ENCODE results near the gene ADSL.

ADSL gene

DNA sequence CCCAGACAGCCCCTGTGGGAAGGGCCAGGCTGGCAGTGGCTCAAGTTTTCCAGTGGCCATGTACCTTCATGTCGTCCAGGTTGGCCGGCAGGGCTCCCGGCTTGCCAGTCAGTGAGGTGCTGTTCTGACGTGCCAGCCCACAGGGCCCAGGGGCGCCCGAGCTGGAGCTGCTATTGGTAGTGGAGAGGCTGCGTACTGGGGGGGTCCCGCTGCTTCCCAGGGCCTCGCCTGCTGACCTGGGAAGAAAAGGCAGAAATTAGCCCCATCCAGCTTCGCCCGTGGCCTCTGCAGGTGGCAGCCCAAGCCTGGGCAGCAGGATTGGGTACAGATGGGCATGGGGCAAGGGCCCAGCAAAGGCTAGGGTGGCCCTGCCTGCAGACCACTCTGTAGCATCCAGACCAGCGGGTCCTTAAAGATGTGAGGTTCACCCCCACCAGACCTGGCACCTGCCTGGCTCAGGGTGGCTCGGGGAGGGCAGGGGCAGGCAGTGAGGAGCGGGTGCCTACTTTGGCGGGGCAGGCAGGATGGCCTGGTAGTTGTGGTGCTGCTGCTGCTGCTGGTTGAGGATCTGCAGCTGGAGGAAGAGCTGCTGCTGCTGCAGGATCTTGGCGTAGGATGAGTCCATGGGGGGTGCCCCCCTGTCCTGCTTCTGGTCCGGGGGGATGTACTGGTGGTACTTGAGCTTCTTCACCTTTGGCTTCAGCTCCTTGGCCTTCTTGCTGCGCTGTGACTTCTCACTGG, 74.2 kb downstream of the ADSL start:
- FAIRE-seq, result no peak

DNA sequence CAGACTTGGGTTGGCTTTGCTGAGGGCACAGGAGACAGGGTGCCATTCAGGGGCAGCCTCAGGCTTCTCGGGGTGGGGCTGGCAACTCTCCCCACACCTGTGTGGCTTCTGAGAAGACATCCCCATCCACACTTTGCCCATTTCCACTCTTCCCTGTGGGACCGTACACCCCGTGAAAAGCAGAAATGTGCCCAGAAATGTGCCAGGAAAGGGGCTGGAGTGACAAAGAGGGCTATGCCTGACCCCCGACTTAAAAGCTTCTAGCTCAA, 74.7 kb downstream of the ADSL start:
- no peak for FAIRE-seq

GRCh38 chr22:40421941-40422340, 75.6 kb downstream of the ADSL start:
- no peak for FAIRE-seq

- FAIRE-seq, result no peak
Measured at GRCh38 chr22:40422558-40423309, 76.4 kb downstream of the ADSL start.

GRCh38 chr22:40423310-40423688, 77.0 kb downstream of the ADSL start:
- FAIRE-seq, result no peak

DNA sequence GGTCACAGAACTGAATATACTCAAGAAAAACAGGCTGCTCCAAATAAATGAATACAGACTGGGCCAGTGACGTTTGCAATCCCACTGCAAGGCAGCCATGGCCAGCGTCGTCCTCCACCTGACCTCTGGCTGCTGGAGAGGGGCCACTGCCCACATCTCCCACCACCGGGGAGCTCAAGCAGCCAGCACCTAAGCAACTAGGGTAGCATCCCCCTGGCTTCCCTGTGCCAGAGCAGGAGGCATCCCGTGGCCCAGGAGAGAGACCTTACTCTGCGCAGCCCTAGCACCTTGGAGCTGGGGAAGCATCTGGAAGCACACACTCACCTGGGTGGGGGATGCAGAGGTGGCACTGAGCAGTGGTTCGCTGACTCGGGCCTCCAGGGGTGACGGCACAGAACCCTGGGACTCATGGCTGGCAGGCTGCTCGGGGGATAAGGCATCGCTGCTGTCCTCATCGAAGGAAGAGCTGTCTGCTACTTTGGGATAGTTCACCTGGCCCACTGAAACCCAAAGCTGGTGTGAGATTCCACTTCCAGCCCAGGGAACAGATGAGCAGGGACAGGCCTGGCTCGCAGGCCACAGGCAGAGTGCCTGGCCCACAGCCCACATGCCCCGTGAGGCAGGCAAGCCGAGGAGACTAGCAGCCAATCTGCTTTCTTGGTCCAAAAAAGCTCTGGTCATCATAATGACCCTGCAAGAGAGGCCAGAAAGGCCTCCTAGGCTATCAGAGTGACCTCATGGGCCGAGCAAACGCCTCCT, 77.8 kb downstream of the ADSL start:
- FAIRE-seq, result no peak

GRCh38 chr22:40425082-40425481, 78.8 kb downstream of the ADSL start:
- FAIRE-seq, result no peak

DNA sequence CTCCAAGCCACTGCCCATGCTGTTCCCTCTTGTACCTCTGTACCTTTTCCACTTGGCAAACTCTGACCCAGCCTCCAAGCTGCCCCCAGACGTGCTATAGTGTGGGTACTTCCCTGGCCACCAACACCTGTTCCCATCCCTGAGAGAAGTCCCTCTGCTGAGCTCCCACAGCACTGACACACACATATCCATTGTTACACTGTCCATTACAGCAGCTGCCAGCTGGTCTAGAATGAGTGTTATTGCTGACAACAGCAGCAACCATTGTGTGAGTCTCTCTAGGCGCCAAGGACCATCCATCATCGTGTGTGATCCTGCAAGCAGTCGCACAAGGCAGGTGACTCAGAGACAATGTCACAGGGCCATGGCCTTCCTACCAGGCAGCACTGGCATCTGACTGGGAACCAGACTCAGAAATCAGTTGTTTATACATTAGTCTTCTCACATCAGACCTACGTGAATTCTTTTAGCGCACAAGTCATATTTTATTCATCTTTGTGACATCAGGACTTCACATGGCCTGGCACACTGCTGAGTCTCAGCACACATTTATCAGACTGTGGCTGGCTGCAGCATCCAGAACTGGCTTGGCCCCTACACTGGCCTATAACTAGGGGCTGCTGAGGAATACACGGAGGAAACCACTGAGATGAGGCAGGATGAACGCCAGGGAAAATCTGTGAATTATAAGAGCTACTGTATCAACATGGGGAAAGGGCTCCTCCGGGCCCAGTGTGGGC, 80.5 kb downstream of the ADSL start:
- FAIRE-seq, result no peak

DNA sequence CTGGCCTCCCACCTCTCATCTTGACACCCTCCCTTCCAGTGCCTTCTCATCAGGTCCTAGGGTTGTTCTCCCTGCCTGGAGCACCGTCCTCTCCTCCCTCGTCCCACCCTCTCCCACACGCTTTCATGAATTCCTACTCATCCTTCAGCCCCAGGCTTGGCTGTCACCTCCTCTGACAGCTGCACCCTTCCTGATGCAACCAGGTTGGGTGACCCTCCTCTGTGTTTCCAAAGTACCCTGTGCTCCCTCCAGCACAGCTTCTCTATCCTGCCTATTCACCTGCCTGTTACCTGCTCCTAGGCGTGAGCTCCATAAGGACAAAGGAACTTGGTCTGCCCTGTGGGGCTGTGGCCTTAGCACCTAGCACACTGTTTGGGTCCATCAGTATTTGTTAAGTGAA, 82.5 kb downstream of the ADSL start:
- no peak for FAIRE-seq

- no peak for FAIRE-seq
Measured at GRCh38 chr22:40429481-40429880, 83.2 kb downstream of the ADSL start.

DNA sequence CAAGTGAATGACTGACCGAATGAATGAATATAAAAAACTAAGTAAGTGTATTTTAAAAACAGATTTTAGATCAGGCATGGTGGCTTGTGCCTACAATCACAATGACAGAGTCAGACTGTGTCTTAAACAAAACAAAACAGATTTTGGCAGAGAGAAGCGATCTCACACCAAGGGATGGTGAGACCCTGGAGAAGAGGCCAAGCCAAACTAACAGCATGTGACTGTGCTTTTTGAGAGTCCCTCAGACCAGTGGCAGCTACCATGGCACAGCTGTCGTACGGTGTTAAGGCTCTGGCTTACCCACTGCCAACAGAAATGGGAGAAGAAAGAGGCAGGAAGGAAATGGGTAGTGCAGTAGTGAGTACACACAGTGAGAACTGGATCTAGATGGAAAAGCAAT, 84.7 kb downstream of the ADSL start:
- no peak for FAIRE-seq

DNA sequence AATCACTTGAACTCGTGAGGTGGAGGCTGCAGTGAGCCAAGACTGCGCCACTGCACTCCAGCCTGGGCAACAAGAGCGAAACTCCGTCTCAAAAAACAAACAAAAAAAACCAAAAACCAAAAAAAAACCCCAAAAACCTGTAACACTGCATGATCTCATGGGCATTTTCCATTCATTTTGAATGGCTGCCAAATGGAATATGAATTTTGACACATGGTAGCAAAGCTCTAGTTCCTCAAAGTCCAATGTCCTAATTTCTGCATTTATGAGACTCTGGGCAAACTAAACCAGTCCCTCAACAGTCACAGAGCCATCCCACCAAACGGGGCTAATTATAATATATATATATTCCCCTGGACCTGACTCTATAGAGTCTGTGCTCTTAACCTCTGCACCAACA, 85.9 kb downstream of the ADSL start:
- FAIRE-seq, result no peak

GRCh38 chr22:40432625-40433024, 86.3 kb downstream of the ADSL start:
- no peak for FAIRE-seq

- no peak for FAIRE-seq
Measured at GRCh38 chr22:40433416-40434090, 87.3 kb downstream of the ADSL start.

DNA sequence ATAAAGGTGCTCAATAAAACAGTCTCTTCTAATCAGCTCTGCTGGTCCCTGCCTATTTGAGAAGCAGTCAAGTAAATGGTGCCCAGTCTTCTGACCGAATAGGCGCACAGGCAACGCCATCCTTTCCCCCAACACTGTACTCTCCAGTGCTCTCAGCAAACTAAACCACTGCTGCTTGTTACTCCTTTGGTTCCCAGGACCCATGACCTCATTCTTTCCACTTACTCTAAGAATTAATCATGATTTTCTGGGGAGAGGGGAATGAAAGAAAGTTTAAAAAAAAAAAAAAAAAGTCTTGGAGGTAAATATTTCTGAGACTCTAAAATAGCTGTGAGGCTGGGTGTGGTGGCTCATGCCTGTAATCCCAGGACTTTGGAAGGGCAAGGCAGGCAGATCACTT, 87.8 kb downstream of the ADSL start:
- no peak for FAIRE-seq

DNA sequence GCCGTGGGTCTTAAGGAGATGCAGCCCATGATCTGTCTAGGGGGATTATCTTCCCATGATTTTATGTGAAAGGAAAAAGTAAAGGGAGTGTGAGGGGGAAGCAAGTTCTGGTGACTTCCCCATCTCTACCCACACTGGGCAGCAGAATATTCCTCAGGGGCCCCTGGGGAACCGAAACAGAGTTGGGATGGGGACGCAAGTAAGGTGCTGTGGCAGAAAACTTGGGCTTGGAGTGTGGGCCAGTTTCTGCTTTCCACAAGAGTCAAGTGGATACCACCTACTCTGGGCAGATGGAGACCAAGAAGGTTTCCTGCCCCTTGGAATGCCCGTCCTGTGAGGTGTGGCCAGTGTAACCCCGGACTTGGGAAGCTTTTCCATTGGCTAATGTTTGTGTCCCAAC, 88.4 kb downstream of the ADSL start:
- FAIRE-seq, result no peak

GRCh38 chr22:40436505-40437431, 90.5 kb downstream of the ADSL start:
- no peak for FAIRE-seq
